ENCODE data around the gene KRT3.
A peak's percentile ranks its signal among the peaks of the same experiment; 100 is the strongest.

KRT3 gene

DNA sequence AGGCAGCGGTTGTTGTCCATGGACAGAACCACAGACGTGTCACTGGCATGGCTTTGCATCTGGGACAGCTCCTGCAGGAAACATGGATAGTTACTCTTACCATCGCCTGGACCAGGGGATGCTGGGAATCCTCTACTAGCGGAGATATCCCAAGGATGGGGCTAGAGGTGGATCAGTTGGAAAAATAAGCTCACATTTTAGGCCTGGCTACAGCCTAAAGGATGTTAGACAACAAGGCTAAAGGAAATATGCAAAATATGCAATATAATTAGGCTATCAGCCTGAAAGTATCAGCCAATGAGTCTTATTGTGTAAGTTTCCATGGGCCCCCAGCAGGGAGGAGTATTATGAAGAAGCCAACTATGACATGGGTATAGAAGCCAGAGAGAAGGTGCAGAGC is 23.7 kb downstream of the KRT3 start:
- Histone ChIP-seq H3K4me3 (ENCODE audit: low read depth, low read length) (no peak overlapping the region), H3K36me3 (ENCODE audit: control insufficient read depth in 2 of 2, insufficient read depth in 1 of 2, low read length in 2 of 2) (no peaks in the 10 kb centered on the region), H3K27ac (ENCODE audit: extremely low read depth, low read depth, low read length) (no peak overlapping the region), H3K4me1 (ENCODE audit: control insufficient read depth, insufficient read depth, low read length) (no peaks in the 10 kb centered on the region), H3K9me3 (ENCODE audit: control insufficient read depth, insufficient read depth, low read depth, low read length) (no peaks in the 10 kb centered on the region)
- TF ChIP-seq, protein P1, sequence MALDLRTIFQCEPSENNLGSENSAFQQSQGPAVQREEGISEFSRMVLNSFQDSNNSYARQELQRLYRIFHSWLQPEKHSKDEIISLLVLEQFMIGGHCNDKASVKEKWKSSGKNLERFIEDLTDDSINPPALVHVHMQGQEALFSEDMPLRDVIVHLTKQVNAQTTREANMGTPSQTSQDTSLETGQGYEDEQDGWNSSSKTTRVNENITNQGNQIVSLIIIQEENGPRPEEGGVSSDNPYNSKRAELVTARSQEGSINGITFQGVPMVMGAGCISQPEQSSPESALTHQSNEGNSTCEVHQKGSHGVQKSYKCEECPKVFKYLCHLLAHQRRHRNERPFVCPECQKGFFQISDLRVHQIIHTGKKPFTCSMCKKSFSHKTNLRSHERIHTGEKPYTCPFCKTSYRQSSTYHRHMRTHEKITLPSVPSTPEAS (tag by site-specific recombination; IDR thresholded peaks at IDR 0.05), result no peak
- no peak for TF ChIP-seq SP3 (tag by site-specific recombination; IDR thresholded peaks at IDR 0.05)
- TF ChIP-seq ZNF544 (tag by site-specific recombination; IDR thresholded peaks at IDR 0.05), result no peak
- no peak for TF ChIP-seq ZNF140 (tag by site-specific recombination; IDR thresholded peaks at IDR 0.05)
- TF ChIP-seq ZNF302 (tag by site-specific recombination; IDR thresholded peaks at IDR 0.05; ENCODE audit: low read depth), result no peak
- ChIA-PET POLR2A (no interaction called here), CTCF (no interaction called here)

DNA sequence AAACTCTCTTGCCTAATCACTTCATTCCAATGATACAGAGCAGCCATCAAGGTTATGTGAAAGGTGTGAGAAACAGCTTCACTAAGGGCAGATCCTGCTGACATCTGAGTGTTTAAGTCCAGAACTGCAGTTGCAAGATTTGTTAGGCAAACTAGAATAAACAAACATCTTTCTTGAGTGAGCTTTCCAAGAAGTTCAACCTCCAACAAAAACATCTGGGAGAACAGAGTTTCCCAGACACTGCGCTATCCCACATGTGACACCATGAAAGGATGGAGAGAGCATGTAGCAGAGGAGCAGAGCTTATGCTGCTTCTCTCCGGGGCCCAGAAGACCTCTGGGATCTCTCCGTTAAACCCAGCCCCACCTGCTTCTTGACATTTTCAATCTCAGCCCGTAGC is 24.4 kb downstream of the KRT3 start:
- H3K4me1 ChIP-seq (ENCODE audit: control insufficient read depth, insufficient read depth, low read length), result no peaks in the 10 kb centered on the region
- TF ChIP-seq ZFP3 (tag by site-specific recombination; IDR thresholded peaks at IDR 0.05; ENCODE audit: low read depth) (no peak), ZNF292 (tag by site-specific recombination; IDR thresholded peaks at IDR 0.05; ENCODE audit: borderline replicate concordance, low read depth) (no peak), SCRT2 (tag by site-specific recombination; IDR thresholded peaks at IDR 0.05) (0 out of 2 replicates have a peak, but pooled peaks have one; percentile 9)
- H3K4me3 ChIP-seq (ENCODE audit: low read depth, low read length), result no peak overlapping the region
- no peaks in the 10 kb centered on the region for H3K9me3 ChIP-seq (ENCODE audit: control insufficient read depth, insufficient read depth, low read depth, low read length)
- H3K36me3 ChIP-seq (ENCODE audit: control insufficient read depth in 2 of 2, insufficient read depth in 1 of 2, low read length in 2 of 2), result no peaks in the 10 kb centered on the region
- CTCF ChIA-PET, result no interaction called here
- no peak overlapping the region for H3K27ac ChIP-seq (ENCODE audit: extremely low read depth, low read depth, low read length)
- POLR2A ChIA-PET, result no interaction called here

DNA sequence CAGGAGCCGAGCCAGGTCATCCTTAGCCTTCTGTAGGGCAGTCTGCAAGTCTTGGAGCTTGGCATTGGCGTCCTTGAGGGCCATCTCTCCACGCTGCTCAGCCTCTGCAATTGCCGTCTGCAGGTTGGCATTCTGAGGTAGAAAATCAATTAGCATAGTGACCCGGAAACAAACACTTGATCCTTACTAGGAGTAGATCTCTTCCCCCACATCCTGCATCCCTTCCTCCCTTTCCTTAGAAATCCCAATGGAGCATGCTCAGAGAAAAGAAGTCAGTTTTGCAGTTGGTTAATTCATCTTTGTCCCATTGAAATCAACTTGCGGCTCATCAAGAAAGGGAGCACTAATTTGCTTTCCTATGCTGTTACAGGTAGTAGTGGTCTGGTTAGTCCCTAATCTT is 24.8 kb downstream of the KRT3 start:
- no peaks in the 10 kb centered on the region for H3K36me3 ChIP-seq (ENCODE audit: control insufficient read depth in 2 of 2, insufficient read depth in 1 of 2, low read length in 2 of 2)
- no peak overlapping the region for H3K27ac ChIP-seq (ENCODE audit: extremely low read depth, low read depth, low read length)
- TF ChIP-seq, protein P2, sequence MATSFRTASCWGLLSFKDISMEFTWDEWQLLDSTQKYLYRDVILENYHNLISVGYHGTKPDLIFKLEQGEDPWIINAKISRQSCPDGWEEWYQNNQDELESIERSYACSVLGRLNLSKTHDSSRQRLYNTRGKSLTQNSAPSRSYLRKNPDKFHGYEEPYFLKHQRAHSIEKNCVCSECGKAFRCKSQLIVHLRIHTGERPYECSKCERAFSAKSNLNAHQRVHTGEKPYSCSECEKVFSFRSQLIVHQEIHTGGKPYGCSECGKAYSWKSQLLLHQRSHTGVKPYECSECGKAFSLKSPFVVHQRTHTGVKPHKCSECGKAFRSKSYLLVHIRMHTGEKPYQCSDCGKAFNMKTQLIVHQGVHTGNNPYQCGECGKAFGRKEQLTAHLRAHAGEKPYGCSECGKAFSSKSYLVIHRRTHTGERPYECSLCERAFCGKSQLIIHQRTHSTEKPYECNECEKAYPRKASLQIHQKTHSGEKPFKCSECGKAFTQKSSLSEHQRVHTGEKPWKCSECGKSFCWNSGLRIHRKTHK (tag by site-specific recombination; IDR thresholded peaks at IDR 0.05), result no peak
- TF ChIP-seq ZNF157 (tag by site-specific recombination; IDR thresholded peaks at IDR 0.05) (no peak), ZNF670 (tag by site-specific recombination; IDR thresholded peaks at IDR 0.05; ENCODE audit: low read depth) (no peak), ZSCAN30 (tag by site-specific recombination; IDR thresholded peaks at IDR 0.05) (no peak), HOXD13 (CRISPR knock-in tag; IDR thresholded peaks at IDR 0.05; ENCODE audit: borderline replicate concordance) (no peak), MYNN (tag by site-specific recombination; IDR thresholded peaks at IDR 0.05; ENCODE audit: borderline replicate concordance) (no peak), ZNF354C (tag by site-specific recombination; IDR thresholded peaks at IDR 0.05; ENCODE audit: borderline replicate concordance, low read depth) (no peak), ZNF2 (tag by site-specific recombination; IDR thresholded peaks at IDR 0.05) (no peak), OVOL3 (tag by site-specific recombination; IDR thresholded peaks at IDR 0.05) (no peak), SALL2 (tag by site-specific recombination; IDR thresholded peaks at IDR 0.05; ENCODE audit: borderline replicate concordance) (no peak), YY2 (tag by site-specific recombination; IDR thresholded peaks at IDR 0.05) (no peak), ZNF155 (tag by site-specific recombination; IDR thresholded peaks at IDR 0.05) (no peak)
- ChIA-PET CTCF (interaction anchor here (0.6 kb wide), 1 partner anchor 442 kb away, joined by 3 read pairs; no protein-coding TSS in a partner anchor), POLR2A (no interaction called here)
- no peak overlapping the region for H3K4me3 ChIP-seq (ENCODE audit: low read depth, low read length)
- no peaks in the 10 kb centered on the region for H3K9me3 ChIP-seq (ENCODE audit: control insufficient read depth, insufficient read depth, low read depth, low read length)
- H3K4me1 ChIP-seq (ENCODE audit: control insufficient read depth, insufficient read depth, low read length), result no peaks in the 10 kb centered on the region
